Nephron progenitor cell (in vitro differentiated cells): Measurements from ENCODE around the gene PSRC1.

ENCODE experiments used
- DNase-seq: peaks from one replicate; pipeline ENCODE4 v3.0.0; 2021
- H3K27ac Mint-ChIP-seq: 2 replicates; pipeline ENCODE4 v1.8.0; 2021; ENCODE audit warnings: mild to moderate bottlenecking, moderate library complexity, mixed read lengths
- H3K27me3 Mint-ChIP-seq: 2 replicates; pipeline ENCODE4 v1.8.0; 2021; ENCODE audit warnings: mild to moderate bottlenecking, low read depth, mixed read lengths; ENCODE audit not compliant: poor library complexity
- H3K36me3 Mint-ChIP-seq: 2 replicates; pipeline ENCODE4 v1.8.0; 2021; ENCODE audit warnings: low read depth, mixed read lengths
- H3K4me1 Mint-ChIP-seq: 2 replicates; pipeline ENCODE4 v1.8.0; 2021; ENCODE audit warnings: mixed read lengths
- H3K4me3 Mint-ChIP-seq: 2 replicates; pipeline ENCODE4 v1.8.0; 2021; ENCODE audit warnings: mild to moderate bottlenecking, moderate library complexity, mixed read lengths
- H3K9me3 Mint-ChIP-seq: 2 replicates; pipeline ENCODE4 v1.8.0; 2021; ENCODE audit warnings: mild to moderate bottlenecking, moderate library complexity, mixed read lengths
- CTCF ChIP-seq: fragments of 200-600 bp; sonication (generic); IDR thresholded peaks from 2 replicates; pipeline ENCODE4 v1.5.0; 2021; ENCODE audit warnings: antibody characterized with exemption

Gene PSRC1

GRCh38 chr1:109231066-109231465 is 51.9 kb downstream of the PSRC1 start:
- no peak overlapping the region for H3K27ac Mint-ChIP-seq
- no peak overlapping the region for H3K4me3 Mint-ChIP-seq
- no peaks in the 10 kb centered on the region for H3K9me3 Mint-ChIP-seq
- DNase-seq: no peak
- TF ChIP-seq CTCF: no peak
- peaks cover 73% of the 10 kb centered on the region for H3K36me3 Mint-ChIP-seq
- H3K4me1 Mint-ChIP-seq: peaks cover 15% of the 10 kb centered on the region
- peaks cover 3% of the 10 kb centered on the region for H3K27me3 Mint-ChIP-seq
